ENCODE data around the gene C1QTNF1.

Gene C1QTNF1

GRCh38 chr17:79090443-79091225, 66.7 kb downstream of the C1QTNF1 start:
- peak overlapping the region; percentile 84 for H3K27ac Mint-ChIP-seq
- no peaks in the 10 kb centered on the region for H3K9me3 Mint-ChIP-seq
- peaks cover 12% of the 10 kb centered on the region for H3K4me1 Mint-ChIP-seq
- peaks cover 2% of the 10 kb centered on the region for H3K36me3 Mint-ChIP-seq
- H3K27me3 Mint-ChIP-seq = peaks cover 5% of the 10 kb centered on the region
- H3K4me3 Mint-ChIP-seq = no peak overlapping the region

- Mint-ChIP-seq H3K27me3 (peaks cover 9% of the 10 kb centered on the region), H3K4me1 (peaks cover 12% of the 10 kb centered on the region), H3K9me3 (no peaks in the 10 kb centered on the region), H3K36me3 (peaks cover 2% of the 10 kb centered on the region), H3K27ac (no peak overlapping the region), H3K4me3 (no peak overlapping the region)
These were observed 67.3 kb downstream of the C1QTNF1 start for GRCh38 chr17:79091226-79091670.

GRCh38 chr17:79092567-79092966, 68.6 kb downstream of the C1QTNF1 start:
- Mint-ChIP-seq H3K9me3 (no peaks in the 10 kb centered on the region), H3K27me3 (peaks cover 11% of the 10 kb centered on the region), H3K36me3 (no peaks in the 10 kb centered on the region), H3K4me3 (no peak overlapping the region), H3K4me1 (peaks cover 12% of the 10 kb centered on the region), H3K27ac (no peak overlapping the region)

- Mint-ChIP-seq H3K4me3 (no peak overlapping the region), H3K9me3 (no peaks in the 10 kb centered on the region), H3K27ac (no peak overlapping the region), H3K36me3 (no peaks in the 10 kb centered on the region), H3K4me1 (peaks cover 19% of the 10 kb centered on the region), H3K27me3 (peaks cover 16% of the 10 kb centered on the region)
These were observed 69.3 kb downstream of the C1QTNF1 start for GRCh38 chr17:79093270-79093669.

GRCh38 chr17:79094261-79094660, 70.3 kb downstream of the C1QTNF1 start:
- no peaks in the 10 kb centered on the region for H3K36me3 Mint-ChIP-seq

GRCh38 chr17:79095345-79096055, 71.5 kb downstream of the C1QTNF1 start:
- H3K9me3 Mint-ChIP-seq = no peaks in the 10 kb centered on the region
- no peaks in the 10 kb centered on the region for H3K36me3 Mint-ChIP-seq
- peaks cover 24% of the 10 kb centered on the region for H3K27me3 Mint-ChIP-seq
- H3K4me3 Mint-ChIP-seq = peak overlapping the region; percentile 3
- H3K27ac Mint-ChIP-seq = no peak overlapping the region
- H3K4me1 Mint-ChIP-seq = peaks cover 19% of the 10 kb centered on the region

More at GRCh38 chr17:79094261-79094660, 70.3 kb downstream of the C1QTNF1 start:
- Mint-ChIP-seq H3K4me3 (no peak overlapping the region), H3K27ac (no peak overlapping the region), H3K27me3 (peaks cover 23% of the 10 kb centered on the region), H3K9me3 (no peaks in the 10 kb centered on the region), H3K4me1 (peaks cover 19% of the 10 kb centered on the region)

- H3K9me3 Mint-ChIP-seq = no peaks in the 10 kb centered on the region
- H3K4me3 Mint-ChIP-seq = no peak overlapping the region
- no peaks in the 10 kb centered on the region for H3K36me3 Mint-ChIP-seq
- H3K27ac Mint-ChIP-seq = no peak overlapping the region
- H3K27me3 Mint-ChIP-seq = peaks cover 24% of the 10 kb centered on the region
- peaks cover 15% of the 10 kb centered on the region for H3K4me1 Mint-ChIP-seq
These were observed 72.5 kb downstream of the C1QTNF1 start for GRCh38 chr17:79096477-79096876.

- H3K4me3 Mint-ChIP-seq = no peak overlapping the region
- H3K9me3 Mint-ChIP-seq = no peaks in the 10 kb centered on the region
- no peaks in the 10 kb centered on the region for H3K36me3 Mint-ChIP-seq
- no peak overlapping the region for H3K27ac Mint-ChIP-seq
- H3K27me3 Mint-ChIP-seq = peaks cover 24% of the 10 kb centered on the region
- peaks cover 15% of the 10 kb centered on the region for H3K4me1 Mint-ChIP-seq
These were observed 73.5 kb downstream of the C1QTNF1 start for GRCh38 chr17:79097226-79098055.

- peaks cover 24% of the 10 kb centered on the region for H3K27me3 Mint-ChIP-seq
- H3K4me1 Mint-ChIP-seq = peaks cover 10% of the 10 kb centered on the region
- H3K36me3 Mint-ChIP-seq = no peaks in the 10 kb centered on the region
- H3K27ac Mint-ChIP-seq = no peak overlapping the region
- H3K4me3 Mint-ChIP-seq = no peak overlapping the region
- no peaks in the 10 kb centered on the region for H3K9me3 Mint-ChIP-seq
These were observed 74.4 kb downstream of the C1QTNF1 start for GRCh38 chr17:79098282-79098867.

Data from activated naive CD4-positive, alpha-beta T cell treated with anti-CD3 and anti-CD28 coated beads, Interleukin-2, amount 50 U/mL, for 24 hours (primary cell).